Measurements from ENCODE around the gene HOXA5.

Gene HOXA5

DNA sequence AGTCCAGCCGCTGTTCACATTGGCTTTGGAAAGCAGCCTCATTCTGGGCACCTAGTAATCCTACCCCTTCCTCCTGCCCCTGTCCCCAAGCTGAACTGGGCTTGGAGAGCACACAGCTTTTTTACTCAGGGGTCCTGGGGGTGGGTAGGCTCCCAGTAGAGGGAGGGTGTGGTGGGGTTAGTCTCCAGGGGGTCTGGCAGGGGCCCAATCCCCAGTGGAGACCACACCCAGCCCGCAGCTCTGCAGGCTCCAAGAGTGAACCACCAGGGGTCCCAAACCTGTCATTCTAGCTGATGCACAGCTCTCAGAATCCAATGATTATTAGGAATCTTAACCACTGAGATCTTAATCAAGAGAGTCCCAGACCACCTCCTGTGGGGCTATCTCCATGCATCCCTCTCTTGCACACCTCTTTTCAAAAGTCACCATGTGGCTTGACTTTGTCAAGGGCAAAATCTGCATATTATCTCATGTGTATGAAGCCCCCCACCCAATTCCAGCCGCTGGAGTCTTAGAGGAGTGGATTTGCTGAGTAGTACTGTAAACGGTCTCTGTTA lies 38.9 kb upstream of the HOXA5 start:
- no peak for DNase-seq (ENCODE audit: low read depth)

DNA sequence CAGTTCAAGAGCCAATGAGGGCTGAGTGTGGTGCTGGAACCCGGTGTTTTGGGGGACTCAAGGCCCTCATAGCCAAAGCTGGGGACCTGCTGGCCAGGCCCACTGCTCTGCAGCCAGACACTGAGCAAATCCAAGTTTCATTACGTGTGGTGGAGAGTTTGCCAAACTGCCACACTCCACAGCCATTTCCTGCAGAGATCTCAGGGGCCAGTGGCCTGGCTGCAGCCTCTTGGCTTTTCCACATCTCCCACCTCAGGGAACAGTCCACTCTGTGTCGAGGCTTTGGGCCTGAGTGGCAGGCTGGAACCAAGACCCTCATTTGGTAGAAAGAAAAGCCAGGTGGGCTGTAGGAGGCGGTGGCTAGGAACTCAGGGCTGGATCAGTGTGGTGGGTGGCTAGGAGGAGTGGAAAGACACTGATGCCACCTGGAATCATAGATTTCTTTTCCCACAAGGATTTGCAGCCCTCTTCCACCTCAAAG lies 38.4 kb upstream of the HOXA5 start:
- no peak for DNase-seq (ENCODE audit: low read depth)

DNA sequence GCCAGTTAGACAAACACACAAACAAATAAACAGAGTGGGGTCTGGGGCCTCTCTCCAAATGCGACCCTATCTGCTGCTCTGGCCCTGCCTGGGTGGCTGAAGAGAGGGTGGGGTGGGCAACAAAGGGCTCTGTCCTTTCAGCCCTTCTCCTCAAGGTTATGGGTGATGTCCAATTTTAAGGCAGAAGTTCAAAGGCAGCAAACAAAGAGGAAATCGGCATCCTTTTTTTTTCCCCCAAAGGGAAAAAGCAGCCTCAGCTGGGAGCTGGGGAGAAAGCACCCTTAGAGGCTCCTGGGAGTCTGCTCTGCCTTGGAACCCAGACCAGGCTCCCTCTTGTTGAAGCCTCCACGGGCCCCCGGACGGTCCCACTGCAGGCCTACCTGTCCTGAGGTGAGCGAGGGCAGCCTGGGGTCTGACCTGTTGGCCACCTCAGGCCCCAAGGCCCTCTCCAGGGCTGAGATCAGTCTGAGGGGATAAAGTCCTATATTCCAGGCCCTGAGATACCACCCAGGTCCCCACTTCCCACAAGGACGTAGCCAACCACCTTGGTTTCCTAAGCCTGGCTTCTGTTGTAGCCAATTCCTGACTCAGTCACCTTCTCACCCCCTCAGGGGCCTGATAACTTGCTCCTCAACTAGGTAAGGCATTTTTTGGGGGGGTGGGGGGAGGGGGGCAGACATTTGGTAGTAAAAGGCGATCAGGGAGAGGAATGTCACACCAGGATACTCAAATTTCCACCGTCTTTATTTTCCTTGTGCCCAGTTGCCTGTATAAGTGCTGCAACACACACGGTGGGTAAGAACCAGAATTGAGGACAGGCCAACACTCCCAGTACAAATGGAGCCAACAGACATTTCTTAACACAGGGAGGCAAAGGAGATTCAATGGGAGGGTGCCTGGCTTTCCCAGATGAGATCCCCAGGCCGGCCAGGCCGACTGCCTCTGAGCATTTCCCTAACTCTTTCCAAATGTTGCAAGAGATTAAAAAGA lies 37.2 kb upstream of the HOXA5 start:
- DNase-seq (ENCODE audit: low read depth), result no peak

DNA sequence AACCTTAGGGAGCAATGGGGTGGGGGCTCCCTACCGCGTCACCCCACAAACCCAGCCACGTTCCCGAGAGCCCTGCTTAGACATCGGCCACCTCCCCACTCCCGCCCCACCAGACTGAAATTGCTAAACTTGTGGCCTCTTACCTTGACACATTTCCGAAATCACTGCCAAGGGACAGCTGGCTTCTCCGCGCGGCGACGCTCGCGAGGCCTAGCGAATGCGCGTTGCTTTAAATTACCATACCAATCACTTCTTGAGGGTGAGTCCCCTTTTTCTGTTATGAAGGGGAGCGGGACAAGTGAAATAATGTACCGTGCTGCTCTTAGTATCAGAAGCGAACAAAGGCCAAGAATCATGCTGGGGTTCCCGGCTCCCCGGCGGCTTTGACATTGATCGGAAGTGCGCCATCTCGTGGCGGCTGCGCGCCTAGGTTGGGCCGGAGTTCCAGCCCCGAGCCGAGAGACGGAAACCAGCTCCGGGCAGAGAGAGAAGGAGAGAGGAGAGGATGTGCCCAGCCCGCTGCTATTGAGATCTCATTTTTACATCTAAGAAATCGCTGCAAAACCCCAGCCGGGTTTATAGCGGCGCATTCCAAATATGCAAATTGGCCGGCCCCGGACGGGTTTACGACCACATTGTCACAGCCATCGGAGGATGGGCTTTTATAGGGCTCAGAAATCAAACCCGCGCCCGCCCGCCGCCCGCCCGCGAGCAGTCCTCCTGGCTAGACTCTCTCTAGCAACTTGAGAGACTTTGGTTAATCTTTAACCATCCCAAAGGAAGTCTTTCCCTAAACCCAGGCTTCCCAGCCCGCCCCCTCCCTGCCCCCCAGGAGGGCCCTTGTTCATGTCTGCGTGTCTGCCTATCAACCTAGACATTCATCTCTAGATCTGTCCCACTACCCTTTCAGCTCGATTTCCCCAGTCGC lies 36.3 kb upstream of the HOXA5 start:
- peak; percentile 52 for DNase-seq (ENCODE audit: low read depth)

DNA sequence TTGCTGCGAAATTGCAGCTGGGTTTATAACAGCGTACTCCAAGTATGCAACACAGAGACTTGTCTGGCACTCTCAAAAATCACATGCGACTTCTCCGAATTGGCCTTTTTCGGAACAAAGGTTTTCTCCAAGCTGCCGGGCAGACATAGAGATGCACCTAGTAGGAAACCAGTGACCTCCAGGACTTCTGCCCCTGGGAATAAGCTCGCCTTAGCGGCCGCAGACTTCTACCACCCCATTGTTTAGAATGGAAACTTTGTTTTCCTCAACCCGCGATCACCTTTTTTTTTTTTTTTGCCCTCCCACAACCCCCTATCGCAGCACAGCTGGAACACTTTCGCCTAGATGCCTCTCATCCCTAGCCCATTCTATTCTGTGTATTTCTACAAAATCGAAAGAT lies 35.5 kb upstream of the HOXA5 start:
- DNase-seq (ENCODE audit: low read depth), result no peak

DNA sequence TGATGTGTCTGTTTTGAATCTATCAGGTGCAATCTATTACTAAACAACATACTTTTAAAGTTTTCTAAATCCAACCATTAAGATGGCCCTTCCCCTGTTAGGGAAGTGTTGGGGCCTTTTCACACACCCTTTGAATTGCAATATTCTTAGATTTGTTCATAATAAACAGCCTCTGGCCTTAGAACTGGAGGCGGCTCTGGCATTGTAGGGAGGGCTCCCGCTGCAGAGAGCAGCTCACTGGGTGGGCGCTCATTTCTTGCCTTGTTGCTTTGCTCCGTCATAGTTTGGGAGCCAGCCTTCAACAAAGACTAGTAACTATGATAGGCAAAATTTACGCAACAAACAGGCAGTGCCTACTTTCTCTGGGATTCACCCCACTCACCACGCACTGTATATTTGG lies 34.9 kb upstream of the HOXA5 start:
- no peak for DNase-seq (ENCODE audit: low read depth)

DNA sequence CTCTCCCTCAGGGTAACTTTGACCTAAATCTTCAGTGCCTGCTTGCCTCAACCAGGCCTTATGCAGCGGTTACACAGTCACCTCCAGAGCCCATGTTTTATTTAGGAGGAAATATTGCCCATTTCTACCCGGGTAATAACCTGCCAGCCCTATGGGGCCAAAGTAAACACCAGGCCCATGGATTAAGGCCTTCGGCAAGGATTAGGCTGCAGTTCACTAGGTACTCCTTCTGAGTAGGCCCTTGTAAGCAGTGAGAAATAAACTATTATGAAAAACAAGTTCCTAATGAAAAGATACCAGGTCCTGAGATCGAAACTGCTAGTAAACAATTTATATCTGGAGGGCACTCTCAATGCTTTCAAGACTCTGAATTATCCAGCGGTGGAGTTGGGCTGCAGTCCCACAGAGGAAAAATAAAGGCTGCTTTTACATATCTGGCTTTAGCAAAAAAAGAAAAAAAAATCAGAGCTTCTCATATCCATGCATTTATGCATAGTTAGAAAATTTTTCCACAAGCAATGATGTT lies 34.4 kb upstream of the HOXA5 start:
- no peak for DNase-seq (ENCODE audit: low read depth)

DNA sequence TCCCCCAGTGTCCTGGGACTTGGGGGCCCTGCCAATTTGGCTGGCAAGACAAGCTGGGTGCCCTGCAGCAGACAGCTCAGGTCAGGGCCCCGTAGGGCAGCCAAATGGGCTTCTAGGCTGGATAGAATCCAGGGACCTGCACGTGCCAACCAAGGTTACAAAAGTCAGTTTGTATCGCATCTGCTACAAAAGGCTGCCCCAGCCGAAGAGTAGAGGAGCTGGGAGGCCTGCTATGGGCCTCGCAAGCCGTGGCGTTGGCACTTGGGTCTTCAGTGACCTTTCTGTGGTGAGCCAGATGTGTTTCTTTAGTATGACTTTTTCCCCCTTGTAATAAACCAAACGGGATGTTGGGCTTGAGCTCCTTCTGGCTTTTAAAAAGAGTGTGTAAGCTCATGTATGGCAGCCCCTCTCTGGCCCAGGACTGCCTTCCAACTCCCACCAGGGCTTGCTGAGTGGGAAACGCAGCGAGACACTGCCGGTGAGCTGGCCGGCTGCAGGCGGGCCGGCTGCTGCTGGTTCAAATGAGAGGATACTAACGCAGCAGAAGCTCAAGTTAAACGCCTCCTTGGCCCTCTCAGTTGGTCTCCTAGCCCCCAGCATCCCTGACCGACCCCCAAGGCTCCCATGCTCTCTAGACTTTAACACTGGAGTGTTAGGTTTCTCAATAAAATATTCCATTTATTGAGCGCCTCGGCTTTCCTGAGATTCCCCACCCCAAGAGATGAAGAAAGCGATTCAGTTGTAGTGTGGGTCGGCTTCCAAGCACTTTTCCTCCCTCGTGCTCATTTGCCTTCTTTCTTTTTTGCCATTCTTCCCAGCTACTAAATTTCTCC lies 33.7 kb upstream of the HOXA5 start:
- DNase-seq (ENCODE audit: low read depth), result no peak

DNA sequence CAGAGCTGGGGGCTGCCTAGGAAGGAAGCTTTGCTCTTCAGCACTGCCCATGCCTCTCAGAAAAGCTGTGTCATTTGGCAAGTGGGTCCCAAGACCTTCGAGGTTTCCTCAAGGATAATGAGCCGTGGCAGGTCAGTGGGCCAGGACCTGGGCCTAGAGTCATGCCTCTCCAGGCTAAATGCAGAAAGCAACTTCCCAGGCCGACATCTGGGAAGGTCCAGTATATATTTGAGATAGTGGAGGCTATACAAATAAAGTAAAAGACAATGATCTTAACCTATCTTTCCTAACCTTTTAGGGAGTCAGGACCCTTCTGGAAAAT lies 33.0 kb upstream of the HOXA5 start:
- no peak for DNase-seq (ENCODE audit: low read depth)

DNA sequence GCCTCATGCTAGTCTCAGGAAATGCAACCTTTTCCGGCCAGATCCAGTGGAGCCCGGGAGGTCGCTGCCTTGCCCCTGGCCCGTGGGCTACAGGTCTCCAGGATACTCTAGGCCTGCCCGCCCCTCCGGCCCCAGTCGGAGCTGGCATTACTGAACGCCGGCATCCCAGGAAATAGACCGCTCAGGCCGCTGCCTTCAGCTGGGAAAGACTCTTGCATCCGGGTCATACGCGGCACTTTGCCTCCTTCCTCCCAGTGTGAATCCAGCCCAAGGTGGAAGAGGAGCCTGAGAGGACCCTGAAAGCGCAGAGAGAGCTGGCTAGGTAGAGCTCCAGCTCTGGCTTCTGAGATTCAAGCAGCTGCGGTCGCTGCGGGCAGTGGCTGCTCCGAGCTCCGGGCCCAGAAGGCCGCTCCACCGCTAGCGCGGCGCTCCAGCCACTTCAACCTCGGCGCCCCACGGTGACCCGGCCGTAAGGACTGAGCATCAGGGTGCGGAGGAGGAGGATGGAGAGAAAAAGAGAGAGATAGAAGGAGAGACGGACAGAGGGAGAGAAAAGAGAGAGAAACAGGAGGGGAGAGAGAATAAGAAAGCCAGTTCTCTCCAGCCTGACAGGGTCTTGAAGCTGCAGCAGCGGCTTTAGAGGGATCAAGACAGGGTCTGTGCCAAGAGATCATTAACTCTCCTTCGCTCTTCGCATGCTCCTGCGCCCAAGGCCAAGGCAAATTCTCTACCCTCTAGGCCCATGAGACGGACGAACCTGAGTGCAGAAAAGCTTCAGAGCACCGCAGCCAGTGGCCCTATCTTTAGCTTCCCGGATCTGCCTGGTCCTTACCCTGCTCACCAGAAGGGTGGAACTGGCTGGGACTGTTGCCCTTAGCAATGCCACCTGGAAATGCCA lies 32.4 kb upstream of the HOXA5 start:
- DNase-seq (ENCODE audit: low read depth), result no peak

DNA sequence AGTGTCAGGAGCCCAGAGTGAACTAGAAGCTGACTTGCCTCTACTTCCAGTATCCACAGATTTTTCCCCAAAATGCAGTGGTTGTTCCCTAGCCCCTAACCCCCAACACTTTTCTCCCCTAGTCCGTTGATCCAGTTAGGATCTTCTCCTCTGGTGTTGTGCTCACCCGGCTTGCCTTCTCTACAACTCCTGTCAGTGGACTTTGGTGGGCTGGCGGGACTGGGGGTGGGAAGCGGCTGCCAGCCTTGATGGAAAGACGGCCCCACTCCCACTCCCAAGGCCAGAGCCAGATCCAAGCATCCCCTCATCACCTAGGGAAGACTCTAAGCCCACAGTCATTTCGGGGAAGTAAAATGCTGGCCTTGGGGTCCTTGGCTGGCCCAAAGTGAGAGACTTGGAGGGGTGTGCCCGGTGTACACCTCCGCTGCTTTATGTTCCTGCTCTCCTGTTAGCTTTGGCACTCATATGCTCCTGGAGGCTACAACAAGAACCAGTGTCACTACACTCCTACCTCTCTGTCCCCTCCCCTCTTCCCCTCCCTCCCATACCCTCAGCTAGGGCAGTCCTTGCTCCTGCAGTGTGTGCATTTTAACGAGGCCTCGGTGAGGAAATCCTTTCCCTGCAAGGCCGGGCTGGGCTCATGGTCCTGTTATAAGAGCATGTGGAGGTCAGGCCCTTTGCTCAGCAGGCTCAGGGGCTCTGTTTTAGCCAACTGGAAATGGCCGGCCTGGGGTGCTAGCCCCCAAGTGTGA lies 31.6 kb upstream of the HOXA5 start:
- DNase-seq (ENCODE audit: low read depth), result no peak

DNA sequence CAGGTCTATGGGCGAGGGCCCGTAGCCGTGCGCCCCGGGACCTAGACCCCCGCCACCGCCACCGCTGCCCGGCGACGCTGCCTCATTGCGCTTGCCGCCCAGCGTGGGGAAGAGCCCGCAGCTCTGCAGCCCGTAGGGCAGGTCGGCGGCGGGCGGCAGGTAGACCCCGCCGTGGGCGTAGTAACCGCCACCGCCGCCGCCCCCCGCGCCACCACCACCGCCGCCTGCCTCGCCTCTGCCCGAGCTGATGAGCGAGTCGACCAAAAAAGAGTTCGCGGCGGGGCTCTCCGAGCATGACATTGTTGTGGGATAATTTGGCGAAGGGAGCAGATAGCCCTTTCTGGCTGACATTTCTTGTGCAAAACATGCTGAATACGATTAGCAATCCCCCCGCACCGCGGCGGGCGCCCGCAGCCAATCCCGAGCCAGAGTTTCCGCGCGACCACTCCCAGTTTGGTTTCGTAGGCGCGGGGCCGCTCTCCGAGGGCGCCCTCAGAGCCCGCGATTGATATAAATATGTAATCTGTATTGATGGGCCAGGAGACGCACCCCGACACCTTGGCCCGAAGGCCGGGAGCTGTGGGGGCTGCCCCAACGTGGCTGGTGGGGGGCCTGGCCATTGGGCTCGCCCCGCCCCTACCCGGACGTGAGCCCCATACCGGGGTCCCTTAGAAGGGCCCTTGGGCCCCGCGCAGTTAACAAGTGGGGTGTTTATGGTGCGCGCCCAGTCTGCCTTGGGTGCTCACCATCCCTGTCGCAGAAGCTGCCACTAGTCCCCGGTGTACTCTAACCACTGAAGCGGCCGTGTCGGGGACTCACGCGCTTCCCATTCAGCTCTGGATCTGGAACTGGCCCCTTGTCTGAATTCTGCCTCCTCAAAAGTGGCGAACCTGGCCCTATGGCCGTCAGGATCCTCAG lies 30.7 kb upstream of the HOXA5 start, which contains the start of gene HOXA10:
HOXA10 (minus strand) TSS at position 365 of the 918 bp plus-strand sequence; CDS start at position 351, 14 bp downstream.
- no peak for DNase-seq (ENCODE audit: low read depth)

DNA sequence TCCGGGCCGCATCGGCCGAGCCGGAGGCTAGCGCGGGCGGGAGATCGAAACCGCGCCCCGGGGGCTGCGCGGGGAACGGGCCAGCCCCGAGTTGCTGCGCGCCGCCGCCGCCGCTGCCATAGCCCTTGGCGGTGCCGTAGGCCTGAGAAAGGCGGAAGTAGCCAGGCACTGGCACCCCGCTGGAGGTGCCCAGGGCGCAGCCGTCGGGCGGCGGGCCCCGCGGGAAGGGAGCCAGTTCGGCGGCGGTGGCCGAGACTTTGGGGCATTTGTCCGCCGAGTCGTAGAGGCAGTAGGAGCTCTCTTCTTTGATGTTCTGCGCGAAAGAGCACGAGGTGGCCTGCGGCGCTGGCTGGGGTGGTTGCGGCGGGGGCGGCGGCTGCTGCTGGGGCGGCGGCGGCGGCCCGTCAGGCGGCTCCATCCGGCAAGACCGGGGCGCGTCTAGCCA lies 30.1 kb upstream of the HOXA5 start:
- DNase-seq (ENCODE audit: low read depth), result no peak

DNA sequence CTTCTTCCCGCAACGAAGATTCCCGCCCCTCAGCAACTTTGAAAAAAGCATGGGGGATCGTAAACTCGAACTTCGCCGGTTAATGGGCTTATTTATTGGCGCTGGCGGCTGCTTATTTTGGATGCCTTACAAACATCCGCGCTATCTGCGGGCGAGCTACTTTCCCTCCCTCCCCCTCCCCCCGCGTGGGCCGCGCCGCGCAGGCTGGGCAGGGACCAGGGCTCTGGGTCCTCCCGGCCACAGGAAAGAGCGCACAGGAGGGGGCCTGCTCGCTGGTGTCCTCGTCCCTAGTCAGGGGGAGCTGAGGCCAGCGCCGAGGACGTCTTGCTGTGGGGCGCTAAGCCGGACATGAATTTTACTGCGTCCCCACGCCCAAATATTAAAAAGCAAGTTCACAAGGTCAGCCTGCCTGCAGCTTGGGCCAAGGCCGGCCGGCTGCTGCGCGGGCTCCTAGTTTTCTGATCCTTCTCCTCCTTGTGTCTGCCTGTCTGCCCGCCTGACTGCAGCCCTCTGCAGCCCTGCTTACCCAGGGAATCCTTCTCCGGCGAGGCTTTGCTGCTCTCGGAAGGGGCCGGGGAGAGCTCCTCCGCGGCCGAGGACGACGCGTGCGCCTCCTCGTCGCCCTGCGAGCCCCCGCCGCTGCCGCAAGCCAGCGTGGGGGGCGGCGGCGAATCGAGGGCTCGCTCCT lies 29.5 kb upstream of the HOXA5 start:
- DNase-seq (ENCODE audit: low read depth), result no peak

DNA sequence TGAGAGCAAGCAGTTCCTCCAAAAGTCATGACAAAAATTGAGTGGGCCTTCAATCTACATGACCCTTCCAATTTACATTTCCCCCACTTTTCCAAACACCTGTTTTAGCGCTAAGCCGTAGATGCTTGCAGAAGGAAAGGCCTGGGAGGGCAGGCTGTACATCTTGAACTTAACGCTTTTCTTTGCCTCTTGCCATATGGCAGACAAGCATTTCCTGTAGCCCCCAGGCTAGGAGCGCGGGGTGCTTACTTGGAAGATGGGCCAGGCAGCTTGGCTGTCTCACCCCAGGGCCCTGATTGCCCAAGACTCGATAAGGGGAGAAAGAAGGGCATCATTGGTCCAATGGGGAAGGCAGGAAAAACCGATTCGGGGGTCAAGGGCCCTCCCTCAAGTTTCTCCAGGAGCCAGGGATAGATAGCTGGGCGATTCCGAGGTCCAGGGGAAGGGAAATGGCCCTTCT lies 28.9 kb upstream of the HOXA5 start:
- no peak for DNase-seq (ENCODE audit: low read depth)

DNA sequence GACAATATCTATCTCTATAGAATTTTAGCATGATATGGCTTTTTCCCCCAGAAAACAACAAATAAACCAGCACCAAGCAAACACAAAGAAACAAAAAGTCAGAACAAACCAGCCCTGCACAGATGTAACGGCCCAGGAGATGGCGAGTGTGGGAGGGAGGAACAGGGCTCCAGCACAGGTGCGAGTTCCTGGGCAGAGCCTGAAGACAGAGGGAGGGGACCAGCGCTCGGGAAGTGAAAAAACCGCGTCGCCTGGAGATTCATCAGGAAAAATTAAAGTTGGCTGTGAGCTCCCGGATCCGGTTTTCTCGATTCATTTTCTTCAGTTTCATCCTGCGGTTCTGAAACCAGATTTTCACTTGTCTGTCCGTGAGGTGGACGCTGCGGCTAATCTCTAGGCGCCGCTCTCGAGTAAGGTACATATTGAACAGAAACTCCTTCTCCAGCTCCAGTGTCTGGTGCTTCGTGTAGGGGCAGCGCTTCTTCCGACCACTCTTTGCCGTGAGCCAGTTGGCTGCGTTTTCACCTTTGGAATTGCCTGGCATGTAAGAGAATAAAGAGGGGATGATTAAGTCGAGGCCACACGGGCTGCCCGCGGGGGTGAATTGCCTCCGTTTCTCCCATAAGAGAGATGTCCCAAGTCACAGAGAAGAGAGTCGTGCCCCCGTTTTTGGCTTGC lies 28.3 kb upstream of the HOXA5 start:
- no peak for DNase-seq (ENCODE audit: low read depth)

DNA sequence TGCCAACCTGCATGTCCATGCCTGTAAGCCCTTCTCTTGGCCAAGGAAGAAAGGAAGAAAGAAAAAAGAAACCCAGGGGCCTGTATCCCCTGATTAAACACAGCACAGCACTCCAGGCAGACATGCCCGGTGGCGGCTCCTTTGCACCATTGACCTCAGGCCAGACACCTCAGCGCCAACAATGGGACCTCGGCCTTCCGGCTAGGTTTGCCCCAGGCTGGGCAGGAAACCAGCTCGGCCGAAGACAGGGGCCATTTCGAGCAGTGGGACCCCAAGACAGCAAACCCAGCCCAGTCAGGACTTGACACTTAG lies 27.8 kb upstream of the HOXA5 start:
- no peak for DNase-seq (ENCODE audit: low read depth)
